ENCODE results near the gene ATG16L1.

ATG16L1 gene

DNA sequence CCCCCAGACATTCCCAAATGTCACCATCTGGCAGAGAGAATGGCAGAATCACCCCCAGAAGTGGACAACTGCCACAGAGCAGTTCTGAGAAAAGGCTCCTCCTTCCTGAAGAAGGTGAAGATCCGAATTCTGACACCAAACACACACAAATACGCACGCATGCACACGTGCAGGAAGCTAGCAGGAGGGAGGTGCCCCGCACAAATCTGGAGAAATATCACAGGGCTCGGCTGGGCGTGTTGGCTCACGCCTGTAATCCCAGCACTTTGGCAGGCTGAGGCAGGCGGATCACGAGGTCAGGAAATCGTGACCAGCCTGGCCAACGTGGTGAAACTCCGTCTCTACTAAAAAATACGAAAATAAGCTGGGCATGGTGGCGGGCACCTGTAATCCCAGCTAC is 38.5 kb upstream of the ATG16L1 start:
- H3K27me3 ChIP-seq (ENCODE audit: control insufficient read depth in 1 of 2, insufficient read depth in 2 of 2, low read length in 2 of 2): no peaks in the 10 kb centered on the region
- no peak overlapping the region for H3K9ac ChIP-seq (ENCODE audit: low read length in 2 of 2)
- no peak overlapping the region for H3K4me3 ChIP-seq (ENCODE audit: low read length in 2 of 2)
- H3K4me1 ChIP-seq (ENCODE audit: control insufficient read depth, insufficient read depth, low read length): peaks cover 25% of the 10 kb centered on the region
- no peaks in the 10 kb centered on the region for H3K36me3 ChIP-seq (ENCODE audit: control insufficient read depth in 2 of 2, insufficient read depth in 2 of 2, low read length in 2 of 2)
- no peaks in the 10 kb centered on the region for H3K9me3 ChIP-seq (ENCODE audit: control insufficient read depth in 2 of 2, low read length in 2 of 2)
- H3K27ac ChIP-seq (ENCODE audit: low read length): no peak overlapping the region

DNA sequence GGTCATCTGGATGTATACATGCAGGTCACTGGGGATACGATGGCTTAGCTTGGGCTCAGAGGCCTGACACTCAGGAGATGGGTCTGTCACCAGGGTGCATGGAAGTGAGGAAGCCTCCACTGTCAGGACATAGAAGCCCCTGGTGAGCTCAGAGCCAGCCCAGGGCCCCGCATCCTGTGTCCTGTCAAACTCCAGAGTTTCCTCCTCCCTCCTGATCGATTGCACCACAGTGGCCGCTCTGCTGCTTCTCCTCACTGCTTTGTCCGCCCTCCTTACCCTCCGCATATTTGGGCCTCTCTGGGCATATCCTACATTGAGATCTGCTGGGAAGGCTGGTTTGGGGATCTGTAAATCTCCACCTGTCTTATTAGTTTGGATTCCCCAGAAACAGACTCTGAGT is 37.5 kb upstream of the ATG16L1 start:
- no peaks in the 10 kb centered on the region for H3K9me3 ChIP-seq (ENCODE audit: control insufficient read depth in 2 of 2, low read length in 2 of 2)
- no peak overlapping the region for H3K4me3 ChIP-seq (ENCODE audit: low read length in 2 of 2)
- no peaks in the 10 kb centered on the region for H3K27me3 ChIP-seq (ENCODE audit: control insufficient read depth in 1 of 2, insufficient read depth in 2 of 2, low read length in 2 of 2)
- no peaks in the 10 kb centered on the region for H3K36me3 ChIP-seq (ENCODE audit: control insufficient read depth in 2 of 2, insufficient read depth in 2 of 2, low read length in 2 of 2)
- no peak overlapping the region for H3K27ac ChIP-seq (ENCODE audit: low read length)
- no peak overlapping the region for H3K9ac ChIP-seq (ENCODE audit: low read length in 2 of 2)
- peaks cover 25% of the 10 kb centered on the region for H3K4me1 ChIP-seq (ENCODE audit: control insufficient read depth, insufficient read depth, low read length)

DNA sequence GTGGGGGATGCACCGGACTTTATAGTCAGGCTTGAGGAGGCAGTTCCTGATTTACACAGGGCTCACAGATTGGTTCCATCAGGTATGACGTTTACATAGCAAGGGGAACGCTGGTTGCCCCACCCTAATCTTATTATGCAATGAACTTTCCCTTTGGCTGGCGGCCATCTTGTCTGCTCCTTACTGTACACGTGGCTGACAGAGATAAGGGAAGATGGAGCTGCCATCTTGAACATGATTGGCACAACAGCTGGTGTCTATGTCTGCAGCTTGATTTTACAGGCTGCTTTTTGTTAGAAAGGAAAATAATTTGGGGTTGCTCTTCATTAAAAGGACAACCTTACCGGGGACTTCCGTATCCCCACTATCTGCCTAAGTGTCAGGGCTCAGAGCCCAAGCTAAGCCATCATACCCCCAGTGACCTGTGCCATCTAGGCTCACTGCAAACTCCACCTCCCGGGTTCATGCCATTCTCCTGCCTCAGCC is 33.5 kb upstream of the ATG16L1 start:
- Histone ChIP-seq H3K36me3 (ENCODE audit: control insufficient read depth in 2 of 2, insufficient read depth in 2 of 2, low read length in 2 of 2) (no peaks in the 10 kb centered on the region), H3K4me1 (ENCODE audit: control insufficient read depth, insufficient read depth, low read length) (no peaks in the 10 kb centered on the region), H3K9ac (ENCODE audit: low read length in 2 of 2) (no peak overlapping the region), H3K27me3 (ENCODE audit: control insufficient read depth in 1 of 2, insufficient read depth in 2 of 2, low read length in 2 of 2) (no peaks in the 10 kb centered on the region), H3K27ac (ENCODE audit: low read length) (no peak overlapping the region), H3K4me3 (ENCODE audit: low read length in 2 of 2) (no peak overlapping the region), H3K9me3 (ENCODE audit: control insufficient read depth in 2 of 2, low read length in 2 of 2) (no peaks in the 10 kb centered on the region)

DNA sequence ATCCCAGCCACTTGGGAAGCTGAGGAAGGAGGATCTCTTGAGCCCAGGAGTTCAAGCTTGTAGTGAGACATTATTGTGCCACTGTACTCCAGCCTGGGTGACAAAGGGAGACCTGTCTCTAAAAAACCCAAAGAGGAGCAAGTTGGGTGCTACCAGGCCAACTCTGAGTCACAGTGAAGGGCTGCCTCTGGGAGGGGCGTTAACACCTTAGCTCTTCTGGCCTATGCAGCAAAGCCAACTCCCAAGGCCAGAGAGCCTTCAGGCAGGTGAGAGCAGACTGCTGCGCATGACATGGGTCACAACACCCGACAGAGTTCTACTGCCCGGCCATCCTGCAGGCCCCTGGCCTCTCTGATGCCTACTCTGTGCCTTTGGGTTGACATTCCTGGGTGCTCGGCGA is 32.6 kb upstream of the ATG16L1 start:
- H3K36me3 ChIP-seq (ENCODE audit: control insufficient read depth in 2 of 2, insufficient read depth in 2 of 2, low read length in 2 of 2): no peaks in the 10 kb centered on the region
- no peak overlapping the region for H3K9ac ChIP-seq (ENCODE audit: low read length in 2 of 2)
- H3K27ac ChIP-seq (ENCODE audit: low read length): no peak overlapping the region
- no peaks in the 10 kb centered on the region for H3K9me3 ChIP-seq (ENCODE audit: control insufficient read depth in 2 of 2, low read length in 2 of 2)
- no peaks in the 10 kb centered on the region for H3K4me1 ChIP-seq (ENCODE audit: control insufficient read depth, insufficient read depth, low read length)
- no peak overlapping the region for H3K4me3 ChIP-seq (ENCODE audit: low read length in 2 of 2)
- no peaks in the 10 kb centered on the region for H3K27me3 ChIP-seq (ENCODE audit: control insufficient read depth in 1 of 2, insufficient read depth in 2 of 2, low read length in 2 of 2)

DNA sequence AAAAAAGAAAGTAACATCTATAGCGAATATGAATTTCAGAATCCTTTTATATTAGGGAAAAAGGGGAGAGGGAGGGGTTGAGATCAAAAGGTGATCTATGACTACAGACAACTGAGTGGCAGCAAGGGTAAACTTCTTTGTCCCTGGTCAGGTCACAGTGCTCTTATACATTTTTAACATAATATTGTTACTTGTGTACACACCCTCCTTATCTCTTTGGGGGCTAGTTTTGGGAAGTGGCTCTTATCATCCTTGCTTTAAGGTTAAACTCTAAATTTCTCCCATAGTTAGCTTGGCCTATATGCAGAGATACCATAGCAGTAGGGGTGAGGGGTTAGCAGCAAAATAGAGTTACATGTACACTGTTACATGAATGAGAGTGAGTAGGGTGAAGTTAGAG is 31.6 kb upstream of the ATG16L1 start:
- no peaks in the 10 kb centered on the region for H3K9me3 ChIP-seq (ENCODE audit: control insufficient read depth in 2 of 2, low read length in 2 of 2)
- H3K27ac ChIP-seq (ENCODE audit: low read length): no peak overlapping the region
- no peaks in the 10 kb centered on the region for H3K4me1 ChIP-seq (ENCODE audit: control insufficient read depth, insufficient read depth, low read length)
- no peaks in the 10 kb centered on the region for H3K36me3 ChIP-seq (ENCODE audit: control insufficient read depth in 2 of 2, insufficient read depth in 2 of 2, low read length in 2 of 2)
- H3K4me3 ChIP-seq (ENCODE audit: low read length in 2 of 2): no peak overlapping the region
- H3K9ac ChIP-seq (ENCODE audit: low read length in 2 of 2): no peak overlapping the region
- no peaks in the 10 kb centered on the region for H3K27me3 ChIP-seq (ENCODE audit: control insufficient read depth in 1 of 2, insufficient read depth in 2 of 2, low read length in 2 of 2)

DNA sequence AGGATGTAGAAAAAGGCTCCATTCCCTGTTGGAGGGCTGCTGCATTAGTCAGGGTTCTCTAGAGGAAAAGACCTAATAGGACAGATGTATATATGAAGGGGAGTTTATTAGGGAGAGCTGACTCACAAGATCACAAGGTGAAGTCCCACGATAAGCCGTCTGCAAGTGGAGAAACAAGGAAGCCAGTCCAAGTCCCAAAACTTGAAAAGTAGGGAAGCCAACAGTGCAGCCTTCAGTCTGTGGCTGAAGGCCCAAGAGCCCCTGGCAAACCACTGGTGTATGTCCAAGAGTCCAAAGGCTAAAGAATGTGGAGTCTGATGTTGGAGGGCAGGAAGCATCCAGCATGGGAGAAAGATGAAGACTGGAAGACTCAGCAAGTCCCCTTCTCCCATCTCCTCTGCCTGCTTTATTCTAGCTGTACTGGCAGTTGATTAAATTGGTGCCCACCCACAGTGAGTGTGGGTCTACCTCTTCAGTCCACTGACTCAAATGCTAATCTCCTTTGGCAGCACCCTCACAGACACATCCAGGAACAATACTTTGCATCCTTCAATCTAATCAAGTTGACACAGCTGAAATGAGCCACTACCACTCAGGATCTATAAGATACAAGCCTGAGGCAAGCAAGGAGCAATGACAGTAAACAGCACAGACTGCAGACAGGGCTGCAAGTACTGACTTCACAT is 30.0 kb upstream of the ATG16L1 start:
- H3K4me1 ChIP-seq (ENCODE audit: control insufficient read depth, insufficient read depth, low read length): no peaks in the 10 kb centered on the region
- no peak overlapping the region for H3K9ac ChIP-seq (ENCODE audit: low read length in 2 of 2)

DNA sequence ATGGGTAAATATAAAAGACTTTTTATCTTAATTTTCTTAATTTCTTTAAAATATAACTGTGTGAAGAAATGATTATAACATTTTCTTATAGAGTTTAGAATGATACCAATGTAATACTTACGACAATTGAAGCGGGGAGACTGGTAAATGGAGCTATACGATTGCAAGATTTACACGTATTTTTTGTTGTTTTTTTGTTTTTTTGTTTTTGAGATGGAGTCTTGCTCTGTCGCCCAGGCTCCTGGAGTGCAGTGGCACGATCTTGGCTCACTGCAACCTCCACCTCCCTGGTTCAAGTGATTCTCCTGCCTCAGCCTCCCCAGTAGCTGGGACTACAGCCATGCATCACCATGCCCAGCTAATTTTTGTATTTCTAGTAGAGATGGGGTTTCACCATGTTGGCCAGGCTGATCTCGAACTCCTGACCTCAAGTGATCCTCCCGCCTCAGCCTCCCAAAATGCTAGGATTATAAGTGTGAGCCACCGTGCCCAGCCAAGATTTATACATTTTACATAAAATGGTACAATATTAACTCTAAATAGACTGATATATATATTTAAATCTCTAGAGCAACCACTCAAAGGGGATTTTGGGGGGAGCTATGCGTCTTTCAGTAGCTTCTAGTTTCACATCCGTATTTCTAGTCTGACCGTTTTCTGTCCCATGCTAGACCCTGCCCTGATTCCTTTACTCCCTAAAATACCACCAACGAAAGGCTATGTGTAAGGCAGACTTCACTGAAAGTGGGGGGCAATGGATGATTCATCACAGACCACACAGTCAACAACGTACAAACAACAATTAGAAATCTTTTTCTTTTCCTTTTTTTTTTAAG is 28.2 kb upstream of the ATG16L1 start:
- H3K9ac ChIP-seq (ENCODE audit: low read length in 2 of 2): no peak overlapping the region
- no peaks in the 10 kb centered on the region for H3K36me3 ChIP-seq (ENCODE audit: control insufficient read depth in 2 of 2, insufficient read depth in 2 of 2, low read length in 2 of 2)
- no peak overlapping the region for H3K27ac ChIP-seq (ENCODE audit: low read length)
- no peaks in the 10 kb centered on the region for H3K4me1 ChIP-seq (ENCODE audit: control insufficient read depth, insufficient read depth, low read length)
- H3K9me3 ChIP-seq (ENCODE audit: control insufficient read depth in 2 of 2, low read length in 2 of 2): no peaks in the 10 kb centered on the region
- no peak overlapping the region for H3K4me3 ChIP-seq (ENCODE audit: low read length in 2 of 2)
- H3K27me3 ChIP-seq (ENCODE audit: control insufficient read depth in 1 of 2, insufficient read depth in 2 of 2, low read length in 2 of 2): no peaks in the 10 kb centered on the region

More for the DNA sequence above, 30.0 kb upstream of the ATG16L1 start:
- no peak overlapping the region for H3K27ac ChIP-seq (ENCODE audit: low read length)
- no peaks in the 10 kb centered on the region for H3K9me3 ChIP-seq (ENCODE audit: control insufficient read depth in 2 of 2, low read length in 2 of 2)
- H3K27me3 ChIP-seq (ENCODE audit: control insufficient read depth in 1 of 2, insufficient read depth in 2 of 2, low read length in 2 of 2): no peaks in the 10 kb centered on the region
- no peaks in the 10 kb centered on the region for H3K36me3 ChIP-seq (ENCODE audit: control insufficient read depth in 2 of 2, insufficient read depth in 2 of 2, low read length in 2 of 2)
- H3K4me3 ChIP-seq (ENCODE audit: low read length in 2 of 2): no peak overlapping the region

DNA sequence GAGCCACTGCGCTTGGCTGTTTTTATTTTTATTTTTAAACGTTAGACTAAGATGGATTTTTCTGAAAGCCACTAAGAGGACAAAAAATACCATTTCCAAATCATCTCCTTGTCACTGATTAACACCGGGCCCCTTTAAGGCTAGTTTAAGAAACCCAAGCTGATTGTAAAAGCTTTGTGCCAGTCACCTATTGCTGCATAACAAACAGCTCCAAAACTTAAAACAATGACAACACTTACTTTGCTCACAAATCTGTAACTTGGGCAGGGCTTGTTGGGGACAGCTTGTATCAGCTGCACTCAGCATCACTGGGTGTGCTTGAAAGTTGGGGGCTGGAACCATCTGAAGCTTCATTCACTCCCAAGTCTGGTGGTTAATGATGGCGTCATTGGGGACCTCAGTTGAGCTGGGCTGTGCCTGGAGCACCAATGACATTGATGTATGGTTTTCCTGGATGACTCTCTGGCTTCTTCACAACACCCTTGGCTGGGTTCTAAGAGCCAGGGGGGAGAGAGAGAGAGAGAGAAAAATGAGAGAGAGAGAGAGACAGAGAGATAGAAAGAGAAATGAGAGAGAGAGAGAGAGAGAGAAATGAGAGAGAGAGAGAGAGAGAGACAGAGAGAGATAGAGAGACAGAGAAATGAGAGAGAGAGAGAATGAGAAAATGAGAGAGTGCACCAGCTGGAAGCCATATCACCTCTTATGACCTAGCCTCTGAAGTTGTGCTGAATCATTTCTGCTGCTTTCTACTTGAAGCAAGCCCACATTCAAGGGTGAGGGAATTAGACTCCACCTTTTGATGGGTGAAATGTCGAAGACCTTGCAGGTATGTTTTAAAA is 26.0 kb upstream of the ATG16L1 start:
- Histone ChIP-seq H3K27me3 (ENCODE audit: control insufficient read depth in 1 of 2, insufficient read depth in 2 of 2, low read length in 2 of 2) (no peaks in the 10 kb centered on the region), H3K9me3 (ENCODE audit: control insufficient read depth in 2 of 2, low read length in 2 of 2) (no peaks in the 10 kb centered on the region), H3K4me1 (ENCODE audit: control insufficient read depth, insufficient read depth, low read length) (no peaks in the 10 kb centered on the region)

DNA sequence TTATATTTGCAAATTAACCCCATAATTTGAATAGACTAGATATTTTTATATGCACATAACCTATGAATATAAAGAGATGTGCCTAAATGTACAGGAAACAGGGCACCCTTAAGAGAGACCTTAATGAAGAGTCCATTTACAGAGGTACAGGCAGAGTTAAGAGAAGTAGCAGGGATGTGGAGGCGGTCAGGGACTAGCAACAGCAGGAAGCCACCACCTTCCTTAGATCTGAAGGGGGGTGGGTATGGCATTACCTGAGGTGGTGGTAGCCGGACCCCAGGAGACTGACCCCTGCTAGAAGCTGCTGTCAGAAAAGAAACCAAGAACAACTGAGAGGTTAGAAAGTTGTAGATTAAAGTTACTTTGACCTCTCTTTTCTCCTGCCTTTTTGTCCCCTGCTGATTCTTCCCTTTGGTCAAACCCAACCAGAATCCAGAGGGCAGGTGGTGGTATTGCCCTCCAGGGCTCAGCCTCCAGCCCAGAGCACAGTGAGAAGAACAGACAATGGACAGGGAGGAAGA is 24.9 kb upstream of the ATG16L1 start:
- H3K27ac ChIP-seq (ENCODE audit: low read length): no peak overlapping the region
- H3K4me3 ChIP-seq (ENCODE audit: low read length in 2 of 2): no peak overlapping the region
- H3K36me3 ChIP-seq (ENCODE audit: control insufficient read depth in 2 of 2, insufficient read depth in 2 of 2, low read length in 2 of 2): no peaks in the 10 kb centered on the region
- no peaks in the 10 kb centered on the region for H3K9me3 ChIP-seq (ENCODE audit: control insufficient read depth in 2 of 2, low read length in 2 of 2)
- H3K9ac ChIP-seq (ENCODE audit: low read length in 2 of 2): no peak overlapping the region
- no peaks in the 10 kb centered on the region for H3K4me1 ChIP-seq (ENCODE audit: control insufficient read depth, insufficient read depth, low read length)
- H3K27me3 ChIP-seq (ENCODE audit: control insufficient read depth in 1 of 2, insufficient read depth in 2 of 2, low read length in 2 of 2): no peaks in the 10 kb centered on the region

More for the DNA sequence above, 26.0 kb upstream of the ATG16L1 start:
- no peak overlapping the region for H3K27ac ChIP-seq (ENCODE audit: low read length)
- H3K36me3 ChIP-seq (ENCODE audit: control insufficient read depth in 2 of 2, insufficient read depth in 2 of 2, low read length in 2 of 2): no peaks in the 10 kb centered on the region
- no peak overlapping the region for H3K4me3 ChIP-seq (ENCODE audit: low read length in 2 of 2)
- H3K9ac ChIP-seq (ENCODE audit: low read length in 2 of 2): no peak overlapping the region

DNA sequence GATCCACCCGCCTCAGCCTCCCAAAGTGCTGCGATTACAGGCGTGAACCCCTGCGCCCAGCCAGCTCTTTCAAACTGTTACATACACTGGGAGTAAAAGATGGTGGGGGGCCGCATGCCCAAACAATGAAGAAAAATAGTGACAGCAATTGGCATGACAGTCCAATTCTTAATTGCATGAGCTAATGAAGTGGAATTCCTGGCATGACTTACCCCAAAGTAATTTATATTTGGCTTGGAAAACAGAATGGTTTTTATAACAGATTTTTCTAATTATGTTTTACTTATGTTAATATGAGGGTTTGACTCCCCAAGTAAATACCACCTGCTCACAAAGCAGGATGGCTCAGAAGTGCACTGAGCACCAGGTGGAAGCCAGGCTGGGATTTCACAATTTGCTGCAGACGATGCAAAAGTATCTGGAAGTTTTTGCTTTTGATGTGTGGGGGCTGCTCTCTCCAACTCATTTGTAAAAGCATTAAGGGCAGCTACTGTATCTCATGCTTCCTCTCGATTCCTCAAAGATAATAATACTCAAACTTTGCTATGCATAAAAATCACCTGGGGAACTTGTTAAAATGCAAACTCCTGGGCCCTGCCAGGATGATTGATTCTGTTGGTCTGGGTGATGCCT is 24.0 kb upstream of the ATG16L1 start:
- no peak overlapping the region for H3K9ac ChIP-seq (ENCODE audit: low read length in 2 of 2)
- H3K4me3 ChIP-seq (ENCODE audit: low read length in 2 of 2): no peak overlapping the region
- H3K9me3 ChIP-seq (ENCODE audit: control insufficient read depth in 2 of 2, low read length in 2 of 2): no peaks in the 10 kb centered on the region
- H3K4me1 ChIP-seq (ENCODE audit: control insufficient read depth, insufficient read depth, low read length): no peaks in the 10 kb centered on the region
- H3K36me3 ChIP-seq (ENCODE audit: control insufficient read depth in 2 of 2, insufficient read depth in 2 of 2, low read length in 2 of 2): no peaks in the 10 kb centered on the region
- H3K27ac ChIP-seq (ENCODE audit: low read length): no peak overlapping the region
- no peaks in the 10 kb centered on the region for H3K27me3 ChIP-seq (ENCODE audit: control insufficient read depth in 1 of 2, insufficient read depth in 2 of 2, low read length in 2 of 2)

All from stomach smooth muscle (tissue), 2 donors.